HCT116 (cell line): ENCODE results near the gene LCN1.

ENCODE experiments used
- CTCF ChIP-seq, 3 experiments: fragments of 200-600 bp in 1 of 3; sonication (generic) in 1 of 3; IDR thresholded peaks in 2 of 3; conservative IDR thresholded peaks in 1 of 3; 2 replicates each; pipeline ENCODE4 v1.5.1; 2012 to 2017; ENCODE audit warnings: low read depth in 2 of 3, low read length in 2 of 3, antibody characterized with exemption in 1 of 3, borderline replicate concordance in 1 of 3, control low read depth in 1 of 3, mild to moderate bottlenecking in 1 of 3, mixed read lengths in 1 of 3, mixed run types in 1 of 3, moderate library complexity in 1 of 3; ENCODE audit not compliant: insufficient read depth in 1 of 3
- EGR1 ChIP-seq: IDR thresholded peaks from 2 replicates; pipeline ENCODE4 v1.6.1; 2012; ENCODE audit warnings: low read depth
- EZH2 ChIP-seq: fragments of 200-600 bp; sonication (generic); IDR thresholded peaks from 2 replicates; pipeline ENCODE4 v1.6.1; 2017; ENCODE audit warnings: antibody characterized with exemption, mixed run types
- POLR2A ChIP-seq: IDR thresholded peaks from 2 replicates; pipeline ENCODE4 v1.7.0; 2011; ENCODE audit warnings: borderline replicate concordance; ENCODE audit not compliant: insufficient read depth, insufficient read length; ENCODE audit errors: extremely low read depth
- POLR2AphosphoS5 ChIP-seq: IDR thresholded peaks from 2 replicates; pipeline ENCODE4 v1.6.1; 2011; ENCODE audit warnings: mild to moderate bottlenecking, low read depth, low read length, moderate library complexity
- ZFX ChIP-seq: fragments of 450-650 bp; IDR thresholded peaks from 2 replicates; pipeline ENCODE4 v1.6.1; 2017

- no peak for TF ChIP-seq POLR2A
- TF ChIP-seq POLR2AphosphoS5, result no peak
- no peak for TF ChIP-seq CTCF (IDR thresholded peaks at IDR 0.05 in 2 of 3, conservative IDR thresholded peaks at IDR 0.05 in 1 of 3; ENCODE audit: borderline replicate concordance in 1 of 3, insufficient read depth in 1 of 3, low read depth in 2 of 3, low read length in 2 of 3)
- no peak for TF ChIP-seq EZH2
- no peak for TF ChIP-seq EGR1
- no peak for TF ChIP-seq ZFX
These were observed 2.4 kb downstream of the LCN1 start for GRCh38 chr9:135523521-135524129.
